OCI-LY7 (cell line): ENCODE data around the gene PILRA. TPM values are rescaled to one million over a fixed set of nuclear protein-coding genes. Genes with fewer than 3 reads are reported as not detected.

ENCODE experiments used
- BruUV-seq: library from RNA; stranded (reverse); fragments of 400-500 nt; replicated peaks from 2 replicates; lab custom pipeline; 2021; lab: Mats Ljungman, UMichigan
- CTCF ChIA-PET: fragments of 300-600 bp; sonication (Branson Sonifier 250); formaldehyde crosslinking; loops from one replicate; lab custom pipeline; 2022; ENCODE audit warnings: antibody characterized with exemption; ENCODE audit not compliant: unreplicated experiment; lab: Charles Lee
- POLR2A ChIA-PET: fragments of 300-600 bp; sonication (Branson Sonifier 250); formaldehyde crosslinking; loops from one replicate; lab custom pipeline; 2022; ENCODE audit warnings: antibody characterized with exemption; lab: Charles Lee
- DNase-seq: peaks from one replicate; pipeline ENCODE4 v3.0.0-alpha.2; 2015; ENCODE audit warnings: low spot score
- H2AFZ ChIP-seq: fragments of 200-600 bp; sonication (generic), shearing (Covaris generic); 2 replicates; pipeline ENCODE4 v1.6.1; 2014; ENCODE audit warnings: mild to moderate bottlenecking, antibody characterized with exemption, low read length, moderate library complexity
- H3K27ac ChIP-seq: fragments of 200-600 bp; sonication (generic); 2 replicates; pipeline ENCODE4 v1.5.1; 2014; ENCODE audit warnings: mixed run types, low read depth, mild to moderate bottlenecking, moderate library complexity, low read length, inconsistent platforms; ENCODE audit not compliant: poor library complexity, severe bottlenecking
- H3K36me3 ChIP-seq: fragments of 200-600 bp; sonication (generic); 2 replicates; pipeline ENCODE4 v1.6.1; 2014; ENCODE audit warnings: mild to moderate bottlenecking, antibody characterized with exemption, low read length, moderate library complexity, mixed read lengths; ENCODE audit not compliant: insufficient read depth
- H3K4me1 ChIP-seq: fragments of 200-600 bp; sonication (generic); 2 replicates; pipeline ENCODE4 v1.5.1; 2014; ENCODE audit warnings: mild to moderate bottlenecking, low read length; ENCODE audit not compliant: insufficient read depth, poor library complexity, severe bottlenecking
- H3K4me2 ChIP-seq: fragments of 200-600 bp; sonication (generic); 2 replicates; pipeline ENCODE4 v1.6.1; 2014; ENCODE audit warnings: mild to moderate bottlenecking, low read length
- H3K4me3 ChIP-seq: fragments of 200-600 bp; sonication (generic); 2 replicates; pipeline ENCODE4 v1.5.1; 2014; ENCODE audit warnings: mild to moderate bottlenecking, low read depth, low read length; ENCODE audit not compliant: poor library complexity, severe bottlenecking
- H3K79me2 ChIP-seq: fragments of 200-600 bp; sonication (generic); 2 replicates; pipeline ENCODE4 v1.6.1; 2016; ENCODE audit warnings: low read depth, mild to moderate bottlenecking, low read length, moderate library complexity, mixed read lengths; ENCODE audit not compliant: insufficient read depth
- H3K9me2 ChIP-seq: fragments of 200-600 bp; sonication (generic); 2 replicates; pipeline ENCODE4 v1.6.1; 2016; ENCODE audit warnings: mild to moderate bottlenecking, low read length, mixed read lengths; ENCODE audit not compliant: insufficient read depth
- H3K9me3 ChIP-seq: fragments of 200-600 bp; sonication (generic); 2 replicates; pipeline ENCODE4 v1.6.1; 2014; ENCODE audit warnings: mild to moderate bottlenecking, mixed run types, low read length, mixed read lengths
- H4K20me1 ChIP-seq: fragments of 200-600 bp; sonication (generic); 2 replicates; pipeline ENCODE4 v1.6.1; 2014; ENCODE audit warnings: mild to moderate bottlenecking, antibody characterized with exemption, low read length, moderate library complexity, mixed read lengths; ENCODE audit not compliant: insufficient read depth
- CTCF ChIP-seq: fragments of 200-600 bp; sonication (generic); conservative IDR thresholded peaks from 2 replicates; pipeline ENCODE4 v1.5.1; 2014; ENCODE audit warnings: mild to moderate bottlenecking, antibody characterized with exemption, low read length, moderate library complexity, mixed read lengths
- EZH2phosphoT487 ChIP-seq: fragments of 200-600 bp; sonication (generic); IDR thresholded peaks from 2 replicates; pipeline ENCODE4 v1.6.1; 2018; ENCODE audit warnings: low read depth, borderline replicate concordance, mild to moderate bottlenecking, mixed run types, antibody characterized with exemption, low read length, moderate library complexity, mixed read lengths
- intact Hi-C: fragments of 100-400 bp; cut with micrococcal nuclease; formaldehyde crosslinking; loops from one replicate; pipeline ENCODE4 v1.10.0; 2022; ENCODE audit not compliant: unreplicated experiment
- total RNA-seq, 2 experiments: library from RNA; depleted of rRNA in 1 of 2; stranded (reverse); fragments of >200 nt in 1 of 2; shearing (Covaris generic) in 1 of 2; gene quantifications; 2 replicates each; pipeline ENCODE4 v1.2.3, GENCODE V29; 2014 to 2022

PILRA gene
- total RNA-seq, 2 experiments from 2014 or later = 8.0 to 16.0 TPM

- POLR2A ChIA-PET = no interaction called here
- CTCF ChIA-PET = no interaction called here
- no TSS peak for BruUV-seq
Observed at GRCh38 chr7:100357131-100357561, 16.1 kb upstream of the PILRA start.

GRCh38 chr7:100358027-100358856 is 15.0 kb upstream of the PILRA start, which contains the start of gene PILRB:
PILRB (plus strand) TSS chr7:100358117; CDS start chr7:100358303, 186 bp downstream.
- peak; percentile 32 for DNase-seq
- CTCF ChIA-PET = no interaction called here
- H3K27ac ChIP-seq = no peak within 1 kb of the TSS
- no peaks in the 10 kb centered on the region for H3K9me3 ChIP-seq
- H2AFZ ChIP-seq = no peak within 1 kb of the TSS
- TSS peak; percentile 34 for BruUV-seq
- peaks cover 96% of the 10 kb centered on the region for H3K36me3 ChIP-seq
- intact Hi-C loops = no loop called here
- no peaks in the 10 kb centered on the region for H3K79me2 ChIP-seq
- TF ChIP-seq CTCF (peak; percentile 50), EZH2phosphoT487 (no peak)
- peaks cover 16% of the 10 kb centered on the region for H3K4me1 ChIP-seq
- no peaks in the 10 kb centered on the region for H3K9me2 ChIP-seq
- no peak within 1 kb of the TSS for H3K4me3 ChIP-seq
- no peaks in the 10 kb centered on the region for H4K20me1 ChIP-seq
- no peak within 1 kb of the TSS for H3K4me2 ChIP-seq
- POLR2A ChIA-PET = no interaction called here

More at GRCh38 chr7:100357131-100357561, 16.1 kb upstream of the PILRA start:
- Histone ChIP-seq H3K27ac (no peak overlapping the region), H3K79me2 (no peaks in the 10 kb centered on the region), H4K20me1 (no peaks in the 10 kb centered on the region), H3K4me3 (no peak overlapping the region), H3K36me3 (peaks cover 93% of the 10 kb centered on the region), H2AFZ (no peak overlapping the region), H3K9me3 (no peaks in the 10 kb centered on the region), H3K4me2 (no peak overlapping the region), H3K9me2 (no peaks in the 10 kb centered on the region), H3K4me1 (peaks cover 17% of the 10 kb centered on the region)
- TF ChIP-seq CTCF (no peak), EZH2phosphoT487 (no peak)
- intact Hi-C loops = no loop called here
- DNase-seq = no peak

GRCh38 chr7:100358857-100359212 is 14.5 kb upstream of the PILRA start:
- POLR2A ChIA-PET = no interaction called here
- peaks cover 11% of the 10 kb centered on the region for H3K4me1 ChIP-seq
- intact Hi-C loops = no loop called here

More at GRCh38 chr7:100358857-100359212, 14.5 kb upstream of the PILRA start:
- CTCF ChIA-PET = no interaction called here
- TF ChIP-seq CTCF (no peak; the same call in 1 of the 2 replicates), EZH2phosphoT487 (no peak)
- Histone ChIP-seq H3K27ac (no peak overlapping the region), H3K9me3 (no peaks in the 10 kb centered on the region), H4K20me1 (no peaks in the 10 kb centered on the region), H3K36me3 (peaks cover 96% of the 10 kb centered on the region), H3K79me2 (no peaks in the 10 kb centered on the region), H3K4me3 (no peak overlapping the region), H3K4me2 (no peak overlapping the region), H2AFZ (no peak overlapping the region), H3K9me2 (no peaks in the 10 kb centered on the region)
- no TSS peak for BruUV-seq
- no peak for DNase-seq
